LNCaP clone FGC (cell line): ENCODE results near the gene ZC3H7A.
A peak's percentile ranks its signal among the peaks of the same experiment; 100 is the strongest.

Experiments
- DNase-seq: peaks from one replicate; pipeline ENCODE4 v3.0.0-alpha.2; 2011; ENCODE audit warnings: low read depth
- H3K4me3 ChIP-seq: 2 replicates; pipeline ENCODE4 v1.5.1; 2011; ENCODE audit warnings: mild to moderate bottlenecking, low read depth, low read length, control low read depth
- TF ChIP-seq, protein P1 (sequence below): IDR thresholded peaks from 2 replicates; pipeline ENCODE4 v1.5.1; 2012; ENCODE audit warnings: mild to moderate bottlenecking; ENCODE audit not compliant: control insufficient read depth, insufficient read depth; ENCODE audit errors: extremely low read depth

Gene ZC3H7A

DNA sequence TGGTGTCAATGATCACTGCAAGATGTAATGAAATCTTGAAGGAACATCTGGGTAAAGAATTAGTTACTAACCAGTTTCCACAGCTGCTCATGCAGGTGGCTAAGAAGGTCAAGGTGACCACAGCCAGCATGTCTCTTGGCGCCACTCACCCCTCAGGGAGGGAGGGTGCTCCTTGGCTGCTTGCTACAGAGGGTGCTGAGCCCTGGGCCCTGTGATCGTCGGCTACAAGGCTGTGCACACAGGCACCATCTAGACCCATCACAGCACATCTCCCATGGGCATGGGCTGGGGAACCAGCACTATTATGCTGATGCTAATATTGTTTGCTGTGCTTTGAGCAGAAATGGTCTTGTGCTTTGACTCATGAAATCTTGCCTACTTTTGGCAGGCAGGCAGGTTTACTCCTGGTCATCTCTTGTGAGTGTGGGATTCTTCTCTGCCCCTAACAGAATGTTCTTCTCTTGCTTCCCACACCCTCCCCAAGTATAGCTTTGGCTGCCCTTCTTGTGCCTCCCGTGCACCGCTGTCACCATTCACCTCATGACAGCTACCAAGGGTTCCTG lies 90.8 kb downstream of the ZC3H7A start:
- TF ChIP-seq, protein P1, sequence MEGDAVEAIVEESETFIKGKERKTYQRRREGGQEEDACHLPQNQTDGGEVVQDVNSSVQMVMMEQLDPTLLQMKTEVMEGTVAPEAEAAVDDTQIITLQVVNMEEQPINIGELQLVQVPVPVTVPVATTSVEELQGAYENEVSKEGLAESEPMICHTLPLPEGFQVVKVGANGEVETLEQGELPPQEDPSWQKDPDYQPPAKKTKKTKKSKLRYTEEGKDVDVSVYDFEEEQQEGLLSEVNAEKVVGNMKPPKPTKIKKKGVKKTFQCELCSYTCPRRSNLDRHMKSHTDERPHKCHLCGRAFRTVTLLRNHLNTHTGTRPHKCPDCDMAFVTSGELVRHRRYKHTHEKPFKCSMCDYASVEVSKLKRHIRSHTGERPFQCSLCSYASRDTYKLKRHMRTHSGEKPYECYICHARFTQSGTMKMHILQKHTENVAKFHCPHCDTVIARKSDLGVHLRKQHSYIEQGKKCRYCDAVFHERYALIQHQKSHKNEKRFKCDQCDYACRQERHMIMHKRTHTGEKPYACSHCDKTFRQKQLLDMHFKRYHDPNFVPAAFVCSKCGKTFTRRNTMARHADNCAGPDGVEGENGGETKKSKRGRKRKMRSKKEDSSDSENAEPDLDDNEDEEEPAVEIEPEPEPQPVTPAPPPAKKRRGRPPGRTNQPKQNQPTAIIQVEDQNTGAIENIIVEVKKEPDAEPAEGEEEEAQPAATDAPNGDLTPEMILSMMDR = no peak
- H3K4me3 ChIP-seq = no peak overlapping the region
- no peak for DNase-seq

DNA sequence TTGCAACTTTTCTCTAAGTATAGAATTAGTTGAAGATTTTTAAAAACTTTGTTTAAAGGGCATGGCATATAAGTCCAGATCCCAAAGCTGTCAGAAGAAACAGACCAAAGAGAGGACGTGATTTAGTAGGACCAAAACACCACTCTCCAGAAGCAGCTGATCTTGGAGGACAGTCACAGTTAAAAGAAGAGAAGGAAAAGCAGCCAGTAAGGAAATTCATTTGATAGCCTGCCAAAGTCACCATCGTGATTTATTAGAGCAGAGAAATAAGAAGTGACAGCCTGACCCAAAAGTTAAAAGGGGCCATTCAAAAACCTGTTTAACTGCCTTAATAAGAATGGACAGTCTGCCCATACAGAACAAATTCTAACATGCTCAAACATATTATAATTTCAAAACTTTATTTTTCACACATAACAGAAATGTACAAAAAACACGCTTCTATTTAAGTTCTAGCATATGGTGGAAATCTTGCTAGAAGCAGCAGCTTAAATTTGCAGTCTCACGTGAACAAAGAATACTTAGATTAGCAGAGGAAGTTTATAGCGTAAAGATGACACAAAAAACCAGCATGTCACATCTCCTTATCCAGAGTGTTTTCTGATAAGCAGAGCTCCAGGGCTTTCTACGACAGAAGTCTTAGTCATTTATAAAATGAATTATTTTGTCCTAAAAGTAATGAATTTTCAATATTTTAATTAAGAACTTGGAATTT lies 91.6 kb downstream of the ZC3H7A start:
- peak; percentile 68 for DNase-seq
- TF ChIP-seq, protein P1 = no peak
- no peak overlapping the region for H3K4me3 ChIP-seq
